Osteocyte (in vitro differentiated cells): Measurements from ENCODE around the gene C11orf42. TPM values are rescaled to one million over a fixed set of nuclear protein-coding genes. Genes with fewer than 3 reads are reported as not detected.

Experiments used
- DNase-seq: peaks from one replicate; pipeline ENCODE4 v3.0.0; 2021; ENCODE audit warnings: mixed read lengths; ENCODE audit not compliant: unreplicated experiment; ENCODE audit errors: extremely low spot score
- H3K27ac Mint-ChIP-seq: one replicate; pipeline ENCODE4 v1.8.0; 2021; ENCODE audit warnings: mild to moderate bottlenecking, mixed read lengths; ENCODE audit not compliant: unreplicated experiment
- H3K27me3 Mint-ChIP-seq: one replicate; pipeline ENCODE4 v1.8.0; 2021; ENCODE audit warnings: mixed read lengths; ENCODE audit not compliant: unreplicated experiment
- H3K36me3 Mint-ChIP-seq: one replicate; pipeline ENCODE4 v1.8.0; 2021; ENCODE audit warnings: mixed read lengths; ENCODE audit not compliant: unreplicated experiment
- H3K4me1 Mint-ChIP-seq: one replicate; pipeline ENCODE4 v1.8.0; 2021; ENCODE audit warnings: mixed read lengths; ENCODE audit not compliant: unreplicated experiment
- H3K4me3 Mint-ChIP-seq: one replicate; pipeline ENCODE4 v1.8.0; 2021; ENCODE audit warnings: mild to moderate bottlenecking, moderate library complexity, mixed read lengths; ENCODE audit not compliant: unreplicated experiment
- H3K9me3 Mint-ChIP-seq: one replicate; pipeline ENCODE4 v1.8.0; 2021; ENCODE audit warnings: mixed read lengths; ENCODE audit not compliant: unreplicated experiment
- total RNA-seq: library from RNA; stranded (reverse); gene quantifications from 2 replicates; pipeline ENCODE4 v1.2.1, GENCODE V29; 2021
- TF ChIP-seq, protein P1 (sequence below): fragments of 200-600 bp; sonication (generic); IDR thresholded peaks from 2 replicates; pipeline ENCODE4 v1.5.0; 2021; ENCODE audit warnings: antibody characterized with exemption, mild to moderate bottlenecking, moderate library complexity

C11orf42 gene
- total RNA-seq, 1 donor from 2014 or later = not detected

DNA sequence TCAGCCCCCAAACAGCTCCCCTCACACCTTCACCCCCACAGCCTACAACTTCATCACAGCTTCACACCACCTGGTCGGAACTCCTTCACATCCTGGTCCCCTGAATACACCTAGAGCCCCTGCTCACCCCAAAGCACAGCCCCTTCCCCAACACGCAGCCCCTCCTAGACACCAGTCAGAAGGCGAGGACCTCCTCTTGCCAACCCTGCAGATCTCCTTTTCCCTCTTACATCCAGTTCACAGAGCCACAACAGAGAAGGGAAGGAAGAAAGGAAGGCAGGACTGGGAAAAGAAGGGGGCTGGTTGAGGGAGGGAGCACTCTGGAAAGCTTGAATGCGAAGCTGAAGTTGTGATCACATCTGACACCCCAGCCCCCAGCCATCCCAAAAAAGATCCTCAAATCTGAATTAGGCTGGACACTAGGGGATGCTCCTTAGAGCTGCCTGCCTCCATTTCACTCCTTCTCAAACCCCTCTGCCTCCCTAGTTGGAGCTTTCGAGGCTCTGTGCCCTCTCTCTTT, 54.9 kb downstream of the C11orf42 start:
- H3K27ac Mint-ChIP-seq = no peak overlapping the region
- DNase-seq = no peak
- H3K4me1 Mint-ChIP-seq = peaks cover 10% of the 10 kb centered on the region
- TF ChIP-seq, protein P1, sequence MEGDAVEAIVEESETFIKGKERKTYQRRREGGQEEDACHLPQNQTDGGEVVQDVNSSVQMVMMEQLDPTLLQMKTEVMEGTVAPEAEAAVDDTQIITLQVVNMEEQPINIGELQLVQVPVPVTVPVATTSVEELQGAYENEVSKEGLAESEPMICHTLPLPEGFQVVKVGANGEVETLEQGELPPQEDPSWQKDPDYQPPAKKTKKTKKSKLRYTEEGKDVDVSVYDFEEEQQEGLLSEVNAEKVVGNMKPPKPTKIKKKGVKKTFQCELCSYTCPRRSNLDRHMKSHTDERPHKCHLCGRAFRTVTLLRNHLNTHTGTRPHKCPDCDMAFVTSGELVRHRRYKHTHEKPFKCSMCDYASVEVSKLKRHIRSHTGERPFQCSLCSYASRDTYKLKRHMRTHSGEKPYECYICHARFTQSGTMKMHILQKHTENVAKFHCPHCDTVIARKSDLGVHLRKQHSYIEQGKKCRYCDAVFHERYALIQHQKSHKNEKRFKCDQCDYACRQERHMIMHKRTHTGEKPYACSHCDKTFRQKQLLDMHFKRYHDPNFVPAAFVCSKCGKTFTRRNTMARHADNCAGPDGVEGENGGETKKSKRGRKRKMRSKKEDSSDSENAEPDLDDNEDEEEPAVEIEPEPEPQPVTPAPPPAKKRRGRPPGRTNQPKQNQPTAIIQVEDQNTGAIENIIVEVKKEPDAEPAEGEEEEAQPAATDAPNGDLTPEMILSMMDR = no peak
- H3K4me3 Mint-ChIP-seq = no peak overlapping the region
- H3K27me3 Mint-ChIP-seq = peaks cover 15% of the 10 kb centered on the region
- no peaks in the 10 kb centered on the region for H3K36me3 Mint-ChIP-seq
- no peaks in the 10 kb centered on the region for H3K9me3 Mint-ChIP-seq

Other genes starting within 250 kb of the C11orf42 start
- gene OR56A5, start 237.1 kb upstream of the C11orf42 start, total RNA-seq = not detected in 2 replicates
- not detected in 2 replicates for gene OR52L1, start 218.6 kb upstream of the C11orf42 start, total RNA-seq
- 0.08 and 0.10 TPM in 2 replicates for gene OR56A4, start 198.6 kb upstream of the C11orf42 start, total RNA-seq
- gene OR56A1, start 174.8 kb upstream of the C11orf42 start, total RNA-seq = not detected in 2 replicates
- gene OR56B4, start 97.9 kb upstream of the C11orf42 start, total RNA-seq = not detected in 2 replicates
- not detected in 2 replicates for gene OR52B2, start 35.2 kb upstream of the C11orf42 start, total RNA-seq
- not detected in 2 replicates for gene OR52W1, start 6.3 kb upstream of the C11orf42 start, total RNA-seq
- gene FHIP1B, start 29.1 kb downstream of the C11orf42 start, total RNA-seq = 23.3 and 25.6 TPM in 2 replicates
- not detected in 2 replicates for gene CNGA4, start 33.5 kb downstream of the C11orf42 start, total RNA-seq
- not detected in 2 replicates for gene CCKBR, start 54.3 kb downstream of the C11orf42 start, total RNA-seq
- gene CAVIN3, start 114.9 kb downstream of the C11orf42 start, total RNA-seq = 30.7 and 32.0 TPM in 2 replicates
- 93.0 and 106 TPM in 2 replicates for gene SMPD1, start 184.9 kb downstream of the C11orf42 start, total RNA-seq
- gene APBB1, start 213.5 kb downstream of the C11orf42 start, total RNA-seq = 52.5 and 57.7 TPM in 2 replicates
- 1.4 and 1.9 TPM in 2 replicates for gene HPX, start 235.4 kb downstream of the C11orf42 start, total RNA-seq